ENCODE measurements around the gene DAGLA. TPM values are rescaled to one million over a fixed set of nuclear protein-coding genes. Genes with fewer than 3 reads are reported as not detected.

DAGLA gene
- total and polyA plus RNA-seq, 3 donors from 2014 or later, result 5.1 to 8.3 (median 7.1) TPM

- H3K27me3 ChIP-seq, result no peaks in the 10 kb centered on the region
- H3K36me3 ChIP-seq (ENCODE audit: low read depth, missing control alignments), result no peaks in the 10 kb centered on the region
- TF ChIP-seq, protein P1, sequence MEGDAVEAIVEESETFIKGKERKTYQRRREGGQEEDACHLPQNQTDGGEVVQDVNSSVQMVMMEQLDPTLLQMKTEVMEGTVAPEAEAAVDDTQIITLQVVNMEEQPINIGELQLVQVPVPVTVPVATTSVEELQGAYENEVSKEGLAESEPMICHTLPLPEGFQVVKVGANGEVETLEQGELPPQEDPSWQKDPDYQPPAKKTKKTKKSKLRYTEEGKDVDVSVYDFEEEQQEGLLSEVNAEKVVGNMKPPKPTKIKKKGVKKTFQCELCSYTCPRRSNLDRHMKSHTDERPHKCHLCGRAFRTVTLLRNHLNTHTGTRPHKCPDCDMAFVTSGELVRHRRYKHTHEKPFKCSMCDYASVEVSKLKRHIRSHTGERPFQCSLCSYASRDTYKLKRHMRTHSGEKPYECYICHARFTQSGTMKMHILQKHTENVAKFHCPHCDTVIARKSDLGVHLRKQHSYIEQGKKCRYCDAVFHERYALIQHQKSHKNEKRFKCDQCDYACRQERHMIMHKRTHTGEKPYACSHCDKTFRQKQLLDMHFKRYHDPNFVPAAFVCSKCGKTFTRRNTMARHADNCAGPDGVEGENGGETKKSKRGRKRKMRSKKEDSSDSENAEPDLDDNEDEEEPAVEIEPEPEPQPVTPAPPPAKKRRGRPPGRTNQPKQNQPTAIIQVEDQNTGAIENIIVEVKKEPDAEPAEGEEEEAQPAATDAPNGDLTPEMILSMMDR (IDR thresholded peaks at IDR 0.05), result no peak
- TF ChIP-seq POLR2A (IDR thresholded peaks at IDR 0.05), result no peak
- H3K27ac ChIP-seq, result no peak overlapping the region
- WGBS, 2 donors, result 88 to 93% methylated on average over 5 to 6 of the region's 6 CpGs
- peaks cover 18% of the 10 kb centered on the region for H3K4me1 ChIP-seq
- DNase-seq, result no peak
- H3K4me3 ChIP-seq, result no peak overlapping the region
- intact Hi-C loops (cut with DNase I; ENCODE audit: low total_unique reads), result no loop called here
- H3K9me3 ChIP-seq, result no peaks in the 10 kb centered on the region
These were observed 94.9 kb downstream of the DAGLA start for GRCh38 chr11:61775106-61775505.

DNA sequence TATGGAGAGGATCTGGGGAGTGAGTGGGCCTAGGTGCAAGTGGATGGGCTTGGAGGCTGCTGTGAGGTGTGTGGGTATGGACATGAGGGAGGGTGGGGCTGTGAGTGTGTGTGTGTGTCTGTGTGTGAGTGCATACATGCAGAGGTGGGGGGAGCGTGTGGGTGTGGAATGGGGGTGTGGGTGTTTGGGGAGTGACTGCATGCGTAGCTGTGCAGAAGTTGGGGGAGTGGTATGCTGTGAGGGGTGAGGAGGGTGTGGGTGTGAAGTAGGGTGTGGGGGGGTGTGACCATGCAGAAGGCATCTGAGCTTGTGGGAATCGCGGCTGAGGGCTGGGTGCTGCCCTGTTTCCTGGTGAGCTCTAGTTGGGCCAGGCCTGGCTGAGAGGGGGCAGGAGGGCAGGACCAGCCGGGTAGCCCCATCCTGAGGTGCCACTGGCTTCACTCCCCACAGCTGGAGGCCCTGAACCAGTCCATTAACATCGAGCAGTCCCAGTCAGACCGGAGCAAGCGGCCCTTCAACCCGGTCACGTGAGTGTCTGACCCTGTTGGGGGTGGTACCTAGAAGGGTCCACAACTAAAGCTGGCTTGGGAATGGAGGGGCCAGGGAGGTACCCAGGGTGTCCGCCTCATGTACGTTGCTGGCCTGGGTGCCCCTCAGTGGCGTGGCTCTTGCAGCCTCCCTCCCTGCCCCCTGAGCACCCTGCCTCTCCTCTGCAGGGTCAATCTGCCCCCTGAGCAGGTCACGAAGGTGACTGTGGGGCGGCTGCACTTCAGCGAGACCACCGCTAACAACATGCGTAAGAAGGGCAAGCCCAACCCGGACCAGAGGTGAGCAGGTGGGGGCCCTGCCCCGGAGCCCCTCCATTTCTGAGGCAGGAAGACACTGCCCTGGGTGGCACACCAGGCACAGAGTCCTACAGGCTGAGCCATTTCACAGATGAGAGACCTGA, 95.7 kb downstream of the DAGLA start:
- Histone ChIP-seq H3K36me3 (ENCODE audit: low read depth, missing control alignments) (no peaks in the 10 kb centered on the region), H3K9me3 (no peaks in the 10 kb centered on the region), H3K4me3 (no peak overlapping the region), H3K27ac (no peak overlapping the region), H3K4me1 (peaks cover 18% of the 10 kb centered on the region), H3K27me3 (no peaks in the 10 kb centered on the region)
- no peak for DNase-seq
- no peak for TF ChIP-seq POLR2A (IDR thresholded peaks at IDR 0.05)
- TF ChIP-seq, protein P1 (IDR thresholded peaks at IDR 0.05), result no peak
- intact Hi-C loops (cut with DNase I; ENCODE audit: low total_unique reads), result no loop called here
- WGBS, 2 donors, result 80 to 89% methylated on average over 15 to 20 of the region's 20 CpGs

GRCh38 chr11:61776561-61777075, 96.4 kb downstream of the DAGLA start:
- TF ChIP-seq, protein P1 (IDR thresholded peaks at IDR 0.05), result peak; percentile 52 to 69 (median 64)
- TF ChIP-seq POLR2A (IDR thresholded peaks at IDR 0.05), result no peak
- 46% methylated on average over 5 to 8 of the region's 9 CpGs for WGBS, 2 donors
- H3K27ac ChIP-seq, result peak overlapping the region in 1 of 2 donors; percentile 64

DNA sequence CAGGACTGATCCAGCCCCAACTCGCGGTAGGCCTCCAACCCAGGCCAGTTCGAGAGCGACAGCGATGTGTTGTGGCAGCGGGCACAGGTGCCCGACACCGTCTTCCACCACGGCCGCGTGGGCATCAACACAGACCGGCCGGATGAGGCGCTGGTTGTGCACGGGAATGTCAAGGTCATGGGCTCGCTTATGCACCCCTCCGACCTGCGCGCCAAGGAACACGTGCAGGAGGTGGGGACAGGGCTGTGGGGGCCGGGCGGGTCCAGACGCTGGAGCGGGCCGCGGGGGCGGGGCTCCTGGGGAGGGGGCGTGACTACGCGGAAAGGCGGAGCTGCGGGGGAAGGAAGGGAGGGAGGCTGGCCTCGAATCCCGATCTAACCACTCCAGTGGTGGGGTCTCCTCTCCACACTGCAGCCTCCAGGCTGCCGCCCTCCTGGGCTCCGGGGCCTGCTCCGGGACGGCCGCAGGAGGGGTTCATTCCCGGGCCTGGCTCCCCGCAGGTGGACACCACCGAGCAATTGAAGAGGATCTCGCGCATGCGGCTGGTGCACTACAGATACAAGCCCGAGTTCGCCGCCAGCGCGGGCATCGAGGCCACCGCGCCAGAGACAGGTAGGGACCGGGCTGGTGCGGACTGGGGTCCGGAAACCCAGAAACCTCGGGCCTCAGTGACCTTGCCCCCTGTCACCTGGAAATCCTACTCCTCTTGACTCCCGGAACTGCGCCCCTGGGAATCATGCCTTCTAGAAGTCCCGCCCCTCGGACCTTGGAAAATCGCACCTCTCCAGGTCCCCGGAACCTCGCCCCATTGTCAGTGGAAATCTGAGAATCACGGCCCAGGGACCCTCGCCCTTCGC, 97.3 kb downstream of the DAGLA start:
- WGBS, 2 donors, result 32 to 77% methylated on average over 11 to 62 of the region's 67 CpGs
- H3K27me3 ChIP-seq, result no peaks in the 10 kb centered on the region
- H3K4me1 ChIP-seq, result peaks cover 18% of the 10 kb centered on the region
- TF ChIP-seq, protein P1 (IDR thresholded peaks at IDR 0.05), result no peak
- TF ChIP-seq POLR2A (IDR thresholded peaks at IDR 0.05), result no peak
- intact Hi-C loops (cut with DNase I; ENCODE audit: low total_unique reads), result no loop called here
- peak overlapping the region in 1 of 2 donors; percentile 64 for H3K27ac ChIP-seq
- H3K4me3 ChIP-seq, result peak overlapping the region; percentile 12 to 34
- H3K36me3 ChIP-seq (ENCODE audit: low read depth, missing control alignments), result no peaks in the 10 kb centered on the region
- DNase-seq, result peak; percentile 82
- no peaks in the 10 kb centered on the region for H3K9me3 ChIP-seq

More at GRCh38 chr11:61776561-61777075, 96.4 kb downstream of the DAGLA start:
- H3K27me3 ChIP-seq, result no peaks in the 10 kb centered on the region
- intact Hi-C loops (cut with DNase I; ENCODE audit: low total_unique reads), result no loop called here
- H3K9me3 ChIP-seq, result no peaks in the 10 kb centered on the region
- H3K4me1 ChIP-seq, result peaks cover 18% of the 10 kb centered on the region
- no peaks in the 10 kb centered on the region for H3K36me3 ChIP-seq (ENCODE audit: low read depth, missing control alignments)
- no peak overlapping the region for H3K4me3 ChIP-seq
- peak; percentile 80 for DNase-seq
